Activated naive CD8-positive, alpha-beta T cell treated with anti-CD3 and anti-CD28 coated beads, Interleukin-2, amount 50 U/mL, for 24 hours (primary cell): ENCODE measurements around the gene LRRC61.
"Not testable (repeated sequence)": the region's sequence is repeated elsewhere in the genome, so short reads cannot be mapped to it uniquely, and the experiment has no call there.

Experiments
- ATAC-seq: fragments of 150-1000 bp; cut with Tn5 transposase; one replicate; pipeline ENCODE4 v1.10.0; 2021
- DNase-seq: peaks from one replicate; pipeline ENCODE4 v3.0.0; 2021
- H3K27ac Mint-ChIP-seq: one replicate; pipeline ENCODE4 v1.8.0; 2021; ENCODE audit warnings: mild to moderate bottlenecking, mixed read lengths
- H3K27me3 Mint-ChIP-seq: one replicate; pipeline ENCODE4 v1.8.0; 2021; ENCODE audit warnings: mixed read lengths
- H3K36me3 Mint-ChIP-seq: one replicate; pipeline ENCODE4 v1.8.0; 2021; ENCODE audit warnings: low read depth, mixed read lengths
- H3K4me1 Mint-ChIP-seq: one replicate; pipeline ENCODE4 v1.8.0; 2021; ENCODE audit warnings: mixed read lengths
- H3K4me3 Mint-ChIP-seq: one replicate; pipeline ENCODE4 v1.8.0; 2021; ENCODE audit warnings: mild to moderate bottlenecking, moderate library complexity, mixed read lengths
- H3K9me3 Mint-ChIP-seq: one replicate; pipeline ENCODE4 v1.8.0; 2021; ENCODE audit warnings: mixed read lengths

The LRRC61 gene

GRCh38 chr7:150382123-150382843 is 59.1 kb downstream of the LRRC61 start:
- DNase-seq, result no peak
- H3K27me3 Mint-ChIP-seq, result no peaks in the 10 kb centered on the region
- H3K27ac Mint-ChIP-seq, result no peak overlapping the region
- peaks cover 29% of the 10 kb centered on the region for H3K4me1 Mint-ChIP-seq
- no peak overlapping the region for H3K4me3 Mint-ChIP-seq
- no peaks in the 10 kb centered on the region for H3K36me3 Mint-ChIP-seq
- ATAC-seq, result no peak
- H3K9me3 Mint-ChIP-seq, result no peaks in the 10 kb centered on the region

GRCh38 chr7:150382844-150383225 is 59.7 kb downstream of the LRRC61 start:
- Mint-ChIP-seq H3K36me3 (no peaks in the 10 kb centered on the region), H3K27ac (no peak overlapping the region), H3K27me3 (no peaks in the 10 kb centered on the region), H3K4me1 (peaks cover 23% of the 10 kb centered on the region), H3K9me3 (no peaks in the 10 kb centered on the region), H3K4me3 (no peak overlapping the region)
- DNase-seq (no peak), ATAC-seq (no peak)

DNA sequence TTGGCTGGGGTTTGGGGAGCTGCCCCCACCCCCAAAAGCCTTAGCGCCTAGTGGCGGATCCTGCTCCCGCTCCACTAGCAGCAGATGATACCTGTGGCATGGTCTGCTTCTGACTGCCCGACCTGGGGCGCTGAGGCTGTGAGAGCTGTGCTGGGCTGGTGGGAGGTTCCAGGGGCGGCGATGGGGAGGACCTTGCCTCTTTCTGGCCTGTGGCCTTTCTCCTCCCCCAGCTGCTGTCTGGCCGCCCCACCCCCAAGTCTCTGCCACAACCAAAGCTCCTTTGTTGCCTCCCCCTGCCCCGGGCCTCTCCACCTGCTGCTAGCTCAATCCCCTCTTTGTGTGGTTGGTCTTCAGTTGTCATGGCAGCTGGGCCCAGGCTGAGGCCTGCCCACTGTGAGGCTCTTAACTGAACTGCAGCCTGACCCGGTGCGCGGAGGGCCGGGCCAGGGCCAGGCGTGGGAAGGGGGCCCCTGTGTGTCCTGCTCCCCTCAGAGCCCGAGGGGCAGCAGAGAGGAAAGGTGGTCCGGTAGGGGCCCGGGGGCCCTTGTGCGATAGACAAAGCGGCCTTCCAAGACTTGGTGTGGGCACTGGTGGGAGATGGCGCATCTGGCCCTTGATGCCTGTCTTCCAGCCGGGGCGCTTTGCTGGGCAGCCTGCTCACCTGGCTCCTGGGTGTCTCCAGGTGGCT is 60.7 kb downstream of the LRRC61 start:
- H3K27ac Mint-ChIP-seq, result no peak overlapping the region
- no peaks in the 10 kb centered on the region for H3K9me3 Mint-ChIP-seq
- DNase-seq (no peak), ATAC-seq (no peak)
- no peaks in the 10 kb centered on the region for H3K27me3 Mint-ChIP-seq
- no peak overlapping the region for H3K4me3 Mint-ChIP-seq
- H3K4me1 Mint-ChIP-seq, result peaks cover 19% of the 10 kb centered on the region
- no peaks in the 10 kb centered on the region for H3K36me3 Mint-ChIP-seq

GRCh38 chr7:150384406-150385301 is 61.5 kb downstream of the LRRC61 start:
- peaks cover 19% of the 10 kb centered on the region for H3K4me1 Mint-ChIP-seq
- ATAC-seq, result no peak
- H3K9me3 Mint-ChIP-seq, result no peaks in the 10 kb centered on the region
- no peaks in the 10 kb centered on the region for H3K36me3 Mint-ChIP-seq
- no peak overlapping the region for H3K27ac Mint-ChIP-seq
- H3K4me3 Mint-ChIP-seq, result no peak overlapping the region
- no peaks in the 10 kb centered on the region for H3K27me3 Mint-ChIP-seq
- DNase-seq, result no peak

DNA sequence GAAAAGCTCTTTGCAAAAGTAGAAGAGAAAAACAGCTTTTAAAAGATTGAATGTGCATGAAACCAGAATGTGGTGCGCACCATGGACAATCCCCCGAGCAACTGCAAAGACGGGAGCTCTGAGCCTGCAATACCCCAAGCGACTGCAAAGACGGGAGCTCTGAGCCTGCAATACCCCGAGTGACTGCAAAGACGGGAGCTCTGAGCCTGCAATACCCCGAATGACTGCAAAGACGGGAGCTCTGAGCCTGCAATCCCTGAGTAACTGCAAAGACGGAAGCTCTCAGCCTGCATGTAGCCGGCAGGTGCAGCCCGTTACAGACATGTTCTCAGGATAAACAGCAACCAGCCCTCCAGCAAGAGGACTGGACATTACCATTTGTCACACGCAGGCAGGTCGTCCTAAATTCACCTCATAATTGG is 62.2 kb downstream of the LRRC61 start:
- no peaks in the 10 kb centered on the region for H3K27me3 Mint-ChIP-seq
- H3K9me3 Mint-ChIP-seq, result no peaks in the 10 kb centered on the region
- H3K27ac Mint-ChIP-seq, result no peak overlapping the region
- H3K4me1 Mint-ChIP-seq, result peaks cover 12% of the 10 kb centered on the region
- DNase-seq (no peak), ATAC-seq (no peak)
- H3K4me3 Mint-ChIP-seq, result no peak overlapping the region
- H3K36me3 Mint-ChIP-seq, result no peaks in the 10 kb centered on the region

DNA sequence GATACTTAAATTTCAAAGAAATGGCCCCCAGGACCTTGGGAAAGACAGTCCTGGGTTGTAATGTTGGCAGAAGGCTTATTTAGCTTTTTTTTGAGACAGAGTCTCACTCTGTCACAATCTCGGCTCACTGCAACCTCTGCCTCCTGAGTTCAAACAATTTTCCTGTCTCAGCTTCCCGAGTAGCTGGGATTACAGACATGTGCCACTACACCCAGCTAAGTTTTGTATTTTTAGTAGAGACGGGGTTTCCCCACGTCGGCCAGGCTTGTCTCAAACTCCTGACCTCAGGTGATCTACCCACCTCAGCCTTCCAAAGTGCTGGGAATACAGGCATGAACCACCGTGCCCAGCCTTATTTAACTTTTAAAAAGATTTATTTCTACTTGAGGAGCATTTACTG is 62.7 kb downstream of the LRRC61 start:
- not testable (repeated sequence) for DNase-seq, H3K4me1 Mint-ChIP-seq, H3K9me3 Mint-ChIP-seq, H3K27me3 Mint-ChIP-seq, ATAC-seq, H3K36me3 Mint-ChIP-seq, H3K4me3 Mint-ChIP-seq, H3K27ac Mint-ChIP-seq
